GM12892 (cell line): ENCODE measurements around the gene RNU4-1.
"Not testable (repeated sequence)": the region's sequence is repeated elsewhere in the genome, so short reads cannot be mapped to it uniquely, and the experiment has no call there.

Experiments
- DNase-seq: peaks from one replicate; pipeline ENCODE4 v3.0.0; 2011; ENCODE audit not compliant: insufficient read length
- FAIRE-seq: peaks from 2 replicates; lab custom pipeline; 2011; peaks lifted over from hg19 to GRCh38; lab: Jason Lieb, UNC
- POLR2A ChIP-seq: IDR thresholded peaks from 2 replicates; pipeline ENCODE4 v1.6.1; 2011; ENCODE audit warnings: low read depth, low read length, control low read depth
- POLR2AphosphoS5 ChIP-seq: IDR thresholded peaks from 2 replicates; pipeline ENCODE4 v1.6.1; 2011; ENCODE audit warnings: low read depth, low read length, control low read depth
- TAF1 ChIP-seq: IDR thresholded peaks from 2 replicates; pipeline ENCODE4 v1.6.1; 2011; ENCODE audit warnings: low read depth, mild to moderate bottlenecking, control low read depth, low read length, borderline replicate concordance

RNU4-1 gene

GRCh38 chr12:120249875-120250795 lies 42.9 kb downstream of the RNU4-1 start:
- DNase-seq (no peak), FAIRE-seq (no peak)
- no peak for TF ChIP-seq TAF1
- no peak for TF ChIP-seq POLR2AphosphoS5
- no peak for TF ChIP-seq POLR2A

DNA sequence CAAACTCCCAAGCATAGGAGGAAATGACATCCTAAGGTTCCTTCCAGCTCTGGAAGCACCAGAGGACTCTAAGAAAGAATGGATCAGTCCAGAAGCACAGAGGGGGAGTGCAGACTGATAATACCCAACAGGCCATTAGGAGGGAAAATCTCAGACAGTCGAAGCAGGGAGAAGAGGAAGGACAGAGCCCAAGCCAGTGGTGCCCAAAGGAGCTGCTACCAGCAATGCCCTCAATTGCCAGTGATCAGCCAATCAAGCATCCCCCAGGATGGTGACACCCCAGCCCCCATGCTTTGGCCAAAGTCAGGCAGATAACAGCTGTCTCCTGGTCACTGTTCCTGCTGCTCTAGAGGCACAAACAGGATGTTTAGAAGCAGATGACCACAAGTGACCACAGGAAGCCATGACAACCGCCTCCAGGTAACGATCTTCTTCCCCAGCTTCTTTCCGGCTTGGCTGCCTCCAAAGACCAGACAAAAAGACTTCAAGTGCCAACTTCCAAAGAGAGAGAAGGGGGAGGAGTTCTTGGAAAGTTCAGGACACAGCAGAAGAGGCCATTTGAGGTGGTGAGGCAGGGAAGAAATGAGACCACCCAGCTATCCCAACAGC lies 43.7 kb downstream of the RNU4-1 start:
- FAIRE-seq: no peak

GRCh38 chr12:120247621-120248030 lies 45.4 kb downstream of the RNU4-1 start:
- TF ChIP-seq POLR2A: no peak
- no peak for TF ChIP-seq POLR2AphosphoS5
- no peak for TF ChIP-seq TAF1
- FAIRE-seq (no peak), DNase-seq (no peak)

More for the DNA sequence above, 43.7 kb downstream of the RNU4-1 start:
- TF ChIP-seq POLR2A (no peak), TAF1 (no peak), POLR2AphosphoS5 (no peak)
- DNase-seq: no peak

GRCh38 chr12:120247183-120247582 lies 45.9 kb downstream of the RNU4-1 start:
- FAIRE-seq: no peak
- DNase-seq: no peak
- TF ChIP-seq TAF1 (no peak), POLR2A (no peak), POLR2AphosphoS5 (no peak)

- DNase-seq, FAIRE-seq: not testable (repeated sequence)
These were observed 46.3 kb downstream of the RNU4-1 start for GRCh38 chr12:120246705-120247104.
